ENCODE measurements around the gene RTN4RL1.

Gene RTN4RL1

GRCh38 chr17:2034157-2034556 lies 9.0 kb upstream of the RTN4RL1 start:
- no peak overlapping the region for H3K27ac ChIP-seq
- no peak for TF ChIP-seq ZFX (IDR thresholded peaks at IDR 0.05)
- TF ChIP-seq CTCF (conservative IDR thresholded peaks at IDR 0.05), result no peak

- TF ChIP-seq ZFX (IDR thresholded peaks at IDR 0.05) (no peak), CTCF (conservative IDR thresholded peaks at IDR 0.05) (no peak)
- H3K27ac ChIP-seq, result no peak overlapping the region
These were observed 8.0 kb upstream of the RTN4RL1 start for GRCh38 chr17:2033153-2033552.

GRCh38 chr17:2030779-2031163 lies 5.6 kb upstream of the RTN4RL1 start:
- peak overlapping the region; percentile 80 for H3K27ac ChIP-seq
- TF ChIP-seq CTCF (conservative IDR thresholded peaks at IDR 0.05) (no peak; the same call in 1 of the 2 replicates), ZFX (IDR thresholded peaks at IDR 0.05) (no peak)

GRCh38 chr17:2029911-2030778 lies 5.0 kb upstream of the RTN4RL1 start, which contains the start of gene DPH1:
DPH1 (plus strand) TSS chr17:2030153; CDS start chr17:2030170, 17 bp downstream.
- TF ChIP-seq CTCF (conservative IDR thresholded peaks at IDR 0.05) (no peak), ZFX (IDR thresholded peaks at IDR 0.05) (peak; percentile 70; the same call in 1 of the 2 replicates)
- H3K27ac ChIP-seq, result peak within 1 kb of the TSS; percentile 80

- TF ChIP-seq CTCF (conservative IDR thresholded peaks at IDR 0.05) (no peak), ZFX (IDR thresholded peaks at IDR 0.05) (no peak)
- H3K27ac ChIP-seq, result no peak overlapping the region
These were observed 3.6 kb upstream of the RTN4RL1 start for GRCh38 chr17:2028737-2029136.

- H3K27ac ChIP-seq, result no peak overlapping the region
- TF ChIP-seq CTCF (conservative IDR thresholded peaks at IDR 0.05) (no peak), ZFX (IDR thresholded peaks at IDR 0.05) (no peak)
These were observed 3.1 kb upstream of the RTN4RL1 start for GRCh38 chr17:2028234-2028614.

- H3K27ac ChIP-seq, result no peak overlapping the region
- no peak for TF ChIP-seq CTCF (conservative IDR thresholded peaks at IDR 0.05)
- no peak for TF ChIP-seq ZFX (IDR thresholded peaks at IDR 0.05)
These were observed 2.5 kb upstream of the RTN4RL1 start for GRCh38 chr17:2027528-2028233.

Data from C4-2B (cell line).